ENCODE results near the gene SFMBT2. TPM values are rescaled to one million over a fixed set of nuclear protein-coding genes. Genes with fewer than 3 reads are reported as not detected.

The SFMBT2 gene
- polyA plus RNA-seq, 2 of the 4 experiments (the other 2 are of a cell fraction): 9.6 to 10.2 TPM

DNA sequence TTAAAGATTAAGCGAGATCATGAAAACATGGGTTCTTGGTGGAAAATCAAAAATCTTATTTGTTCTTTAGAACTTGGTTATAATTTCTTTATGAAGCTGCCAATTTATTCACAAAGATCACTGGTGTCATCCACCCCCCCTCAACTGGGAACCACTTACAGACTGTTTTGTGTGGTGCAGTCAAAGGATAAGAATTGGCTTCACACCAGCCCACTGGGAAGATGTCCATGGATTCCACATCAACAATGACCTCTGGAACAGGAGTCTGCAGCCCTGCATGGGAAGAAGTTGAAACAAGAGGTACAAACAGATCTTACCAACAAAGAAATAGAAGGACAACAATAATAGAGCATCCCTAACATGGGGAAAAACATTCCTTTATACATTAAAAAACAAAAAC lies 205.2 kb downstream of the SFMBT2 start (continued):
- TF ChIP-seq POLR2AphosphoS2 (conservative IDR thresholded peaks at IDR 0.05; ENCODE audit: low read length): no peak
- TF ChIP-seq ELK1 (IDR thresholded peaks at IDR 0.05; ENCODE audit: low read depth, low read length): no peak

- Histone ChIP-seq H3K27ac (no peak overlapping the region), H3K4me2 (no peak overlapping the region), H3K4me1 (peaks cover 3% of the 10 kb centered on the region; the same call in 1 of the 3 replicates), H3K4me3 (no peak overlapping the region), H3K9me3 (no peaks in the 10 kb centered on the region)
- DNase-seq (ENCODE audit: low read depth in 1 of 2, low spot score in 1 of 2) (no peak), ATAC-seq (no peak), FAIRE-seq (no peak)
- POLR2A ChIA-PET: no interaction called here
- WGBS (ENCODE audit: missing lambda C conversion rate): 73% methylated on average over 4 of the region's 4 CpGs
- CTCF ChIA-PET: interaction anchor here (1.2 kb wide), 2 partner anchors 10 to 283 kb away, joined by 3 read pairs; no protein-coding TSS in a partner anchor
- TF ChIP-seq, protein P1, sequence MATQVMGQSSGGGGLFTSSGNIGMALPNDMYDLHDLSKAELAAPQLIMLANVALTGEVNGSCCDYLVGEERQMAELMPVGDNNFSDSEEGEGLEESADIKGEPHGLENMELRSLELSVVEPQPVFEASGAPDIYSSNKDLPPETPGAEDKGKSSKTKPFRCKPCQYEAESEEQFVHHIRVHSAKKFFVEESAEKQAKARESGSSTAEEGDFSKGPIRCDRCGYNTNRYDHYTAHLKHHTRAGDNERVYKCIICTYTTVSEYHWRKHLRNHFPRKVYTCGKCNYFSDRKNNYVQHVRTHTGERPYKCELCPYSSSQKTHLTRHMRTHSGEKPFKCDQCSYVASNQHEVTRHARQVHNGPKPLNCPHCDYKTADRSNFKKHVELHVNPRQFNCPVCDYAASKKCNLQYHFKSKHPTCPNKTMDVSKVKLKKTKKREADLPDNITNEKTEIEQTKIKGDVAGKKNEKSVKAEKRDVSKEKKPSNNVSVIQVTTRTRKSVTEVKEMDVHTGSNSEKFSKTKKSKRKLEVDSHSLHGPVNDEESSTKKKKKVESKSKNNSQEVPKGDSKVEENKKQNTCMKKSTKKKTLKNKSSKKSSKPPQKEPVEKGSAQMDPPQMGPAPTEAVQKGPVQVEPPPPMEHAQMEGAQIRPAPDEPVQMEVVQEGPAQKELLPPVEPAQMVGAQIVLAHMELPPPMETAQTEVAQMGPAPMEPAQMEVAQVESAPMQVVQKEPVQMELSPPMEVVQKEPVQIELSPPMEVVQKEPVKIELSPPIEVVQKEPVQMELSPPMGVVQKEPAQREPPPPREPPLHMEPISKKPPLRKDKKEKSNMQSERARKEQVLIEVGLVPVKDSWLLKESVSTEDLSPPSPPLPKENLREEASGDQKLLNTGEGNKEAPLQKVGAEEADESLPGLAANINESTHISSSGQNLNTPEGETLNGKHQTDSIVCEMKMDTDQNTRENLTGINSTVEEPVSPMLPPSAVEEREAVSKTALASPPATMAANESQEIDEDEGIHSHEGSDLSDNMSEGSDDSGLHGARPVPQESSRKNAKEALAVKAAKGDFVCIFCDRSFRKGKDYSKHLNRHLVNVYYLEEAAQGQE (IDR thresholded peaks at IDR 0.05): no peak
- TF ChIP-seq JUN (IDR thresholded peaks at IDR 0.05) (no peak), PHF8 (IDR thresholded peaks at IDR 0.05; ENCODE audit: borderline replicate concordance, low read depth) (no peak), CBX8 (IDR thresholded peaks at IDR 0.05) (no peak), RAD21 (conservative IDR thresholded peaks at IDR 0.05 in 1 of 2, IDR thresholded peaks at IDR 0.05 in 1 of 2) (no peak), HDAC2 (IDR thresholded peaks at IDR 0.05) (no peak), CEBPB (IDR thresholded peaks at IDR 0.05) (no peak), KDM5A (IDR thresholded peaks at IDR 0.05) (no peak), MYC (IDR thresholded peaks at IDR 0.05; ENCODE audit: borderline replicate concordance, low read length) (no peak), NR3C1 (IDR thresholded peaks at IDR 0.05) (no peak)
- TF ChIP-seq, protein P2, sequence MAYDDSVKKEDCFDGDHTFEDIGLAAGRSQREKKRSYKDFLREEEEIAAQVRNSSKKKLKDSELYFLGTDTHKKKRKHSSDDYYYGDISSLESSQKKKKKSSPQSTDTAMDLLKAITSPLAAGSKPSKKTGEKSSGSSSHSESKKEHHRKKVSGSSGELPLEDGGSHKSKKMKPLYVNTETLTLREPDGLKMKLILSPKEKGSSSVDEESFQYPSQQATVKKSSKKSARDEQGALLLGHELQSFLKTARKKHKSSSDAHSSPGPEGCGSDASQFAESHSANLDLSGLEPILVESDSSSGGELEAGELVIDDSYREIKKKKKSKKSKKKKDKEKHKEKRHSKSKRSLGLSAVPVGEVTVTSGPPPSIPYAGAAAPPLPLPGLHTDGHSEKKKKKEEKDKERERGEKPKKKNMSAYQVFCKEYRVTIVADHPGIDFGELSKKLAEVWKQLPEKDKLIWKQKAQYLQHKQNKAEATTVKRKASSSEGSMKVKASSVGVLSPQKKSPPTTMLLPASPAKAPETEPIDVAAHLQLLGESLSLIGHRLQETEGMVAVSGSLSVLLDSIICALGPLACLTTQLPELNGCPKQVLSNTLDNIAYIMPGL (CRISPR knock-in tag; IDR thresholded peaks at IDR 0.05; ENCODE audit: borderline replicate concordance): no peak
Measured at GRCh38 chr10:7202793-7203355, 208.0 kb downstream of the SFMBT2 start.

DNA sequence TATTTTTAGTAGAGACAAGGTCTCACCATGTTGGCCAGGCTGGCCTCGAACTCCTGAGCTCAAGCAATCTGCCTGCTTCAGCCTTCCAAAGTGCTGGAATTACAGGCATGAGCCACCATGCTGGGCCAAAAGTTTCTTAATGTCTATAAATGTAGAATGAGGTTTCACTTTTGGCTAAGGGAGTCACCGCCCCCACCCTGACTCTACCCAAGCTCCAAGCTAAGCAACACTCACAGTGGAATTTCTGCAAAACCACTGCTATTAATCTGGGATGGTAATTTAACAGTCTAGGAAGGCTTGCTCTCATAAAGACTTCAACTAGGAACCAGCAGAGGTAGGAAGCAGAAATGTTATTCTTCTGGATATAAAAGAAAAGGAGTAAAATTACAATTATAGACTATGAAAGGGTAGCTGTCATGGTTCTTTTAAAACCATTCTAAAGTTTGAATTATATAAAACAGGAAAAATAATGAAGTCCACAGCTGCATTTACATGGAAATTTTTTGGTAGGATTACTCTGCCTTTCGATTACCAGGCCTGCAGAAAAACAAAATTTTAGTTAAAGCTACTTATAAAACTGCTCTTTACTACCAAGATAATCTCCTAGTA lies 211.6 kb downstream of the SFMBT2 start:
- no peak for DNase-seq (ENCODE audit: low read depth in 1 of 2, low spot score in 1 of 2)
- no peak overlapping the region for H3K4me2 ChIP-seq
- no peaks in the 10 kb centered on the region for H3K9me3 ChIP-seq
- ATAC-seq: no peak
- WGBS (ENCODE audit: missing lambda C conversion rate): 86% methylated on average over 3 of the region's 3 CpGs
- POLR2A ChIA-PET: no interaction called here
- H3K4me3 ChIP-seq: no peak overlapping the region
- CTCF ChIA-PET: interaction anchor here (0.7 to 0.9 kb wide), 2 partner anchors 20 to 92 kb away, joined by 3 read pairs; no protein-coding TSS in a partner anchor
- no peak for TF ChIP-seq ZFP36 (IDR thresholded peaks at IDR 0.05; ENCODE audit: borderline replicate concordance, partially characterized antibody)
- peaks cover 3% of the 10 kb centered on the region; the same call in 1 of the 3 replicates for H3K4me1 ChIP-seq
- no peak overlapping the region for H3K27ac ChIP-seq
- no peak for FAIRE-seq
